K562 (cell line): Measurements from ENCODE around the gene ARHGAP4. TPM values are rescaled to one million over a fixed set of nuclear protein-coding genes. Genes with fewer than 3 reads are reported as not detected.

Source experiments
- ATAC-seq: fragments of 200-7000 bp; cut with Tn5 transposase; 3 replicates; pipeline ENCODE4 v1.9.1; 2020; ENCODE audit warnings: moderate library complexity
- Bru-seq: library from RNA; stranded (reverse); fragments of 400-500 nt; gene quantifications from one replicate; lab custom pipeline; 2021; lab: Mats Ljungman, UMichigan
- BruChase-seq, 2 experiments: library from RNA; stranded (reverse); fragments of 400-500 nt; gene quantifications; one replicate each; lab custom pipeline; 2021; lab: Mats Ljungman, UMichigan
- BruUV-seq: library from RNA; stranded (reverse); fragments of 400-500 nt; replicated peaks from 2 replicates; lab custom pipeline; 2021; lab: Mats Ljungman, UMichigan
- CTCF ChIA-PET: fragments of 300-600 bp; formaldehyde crosslinking; extraction: SDS; loops from one replicate; lab custom pipeline; 2021; ENCODE audit warnings: low intra/inter-chr PET ratio; lab: Yijun Ruan, JAX
- POLR2A ChIA-PET: fragments of 300-600, 350-650 bp; sonication (Branson Sonifier 250); formaldehyde crosslinking; extraction: SDS; loops from one replicate; lab custom pipeline; 2021; ENCODE audit warnings: antibody characterized with exemption, inconsistent platforms; lab: Yijun Ruan, JAX
- DNase-seq, 4 experiments: peaks; one replicate each; pipeline versions ENCODE4 v3.0.0 to v3.0.0-alpha.2; 2011 to 2018; ENCODE audit warnings: low spot score in 3 of 4, mixed read lengths in 3 of 4; ENCODE audit errors: extremely low read depth in 1 of 4
- FAIRE-seq: peaks from 2 replicates; lab custom pipeline; 2011; peaks lifted over from hg19 to GRCh38; lab: Jason Lieb, UNC
- H2AFZ ChIP-seq: 2 replicates; pipeline ENCODE4 v1.6.0; 2011; ENCODE audit warnings: low read depth, low read length, control low read depth, inconsistent platforms
- H3K27ac ChIP-seq: fragments of 200-600 bp; 3 replicates; pipeline ENCODE4 v1.8.0; 2011; ENCODE audit warnings: low read depth, mild to moderate bottlenecking, control low read depth, inconsistent platforms, low read length, moderate library complexity, mixed read lengths; ENCODE audit errors: extremely low read depth
- H3K27me3 ChIP-seq, 2 experiments: fragments of 300-600 bp in 1 of 2; 2 replicates in 1 of 2; 3 replicates in 1 of 2; pipeline versions ENCODE4 v1.6.0 to v1.8.0; 2011; ENCODE audit warnings: inconsistent platforms in 2 of 2, low read length in 2 of 2, mild to moderate bottlenecking in 1 of 2, mixed read lengths in 1 of 2, moderate library complexity in 1 of 2; ENCODE audit not compliant: control insufficient read depth in 2 of 2, insufficient read depth in 2 of 2
- H3K36me3 ChIP-seq: fragments of 300-600 bp; 3 replicates; pipeline ENCODE4 v1.8.0; 2011; ENCODE audit warnings: mild to moderate bottlenecking, low read length, inconsistent platforms; ENCODE audit not compliant: control insufficient read depth, insufficient read depth
- H3K4me1 ChIP-seq, 2 experiments: fragments of 200-600 bp in 1 of 2; replicated peaks in 1 of 2; 2 replicates in 1 of 2; 3 replicates in 1 of 2; pipeline versions ENCODE4 v1.5.1 to v1.8.0; 2011; ENCODE audit warnings: inconsistent platforms in 2 of 2, low read length in 2 of 2, mild to moderate bottlenecking in 1 of 2, mixed read lengths in 1 of 2, moderate library complexity in 1 of 2; ENCODE audit not compliant: control insufficient read depth in 2 of 2, insufficient read depth in 2 of 2
- H3K4me2 ChIP-seq: 2 replicates; pipeline ENCODE4 v1.6.1; 2011; ENCODE audit warnings: low read length, control low read depth, inconsistent platforms, mixed read lengths; ENCODE audit not compliant: insufficient read depth
- H3K4me3 ChIP-seq: fragments of 200-600 bp; sonication (generic), shearing (Covaris generic); 2 replicates; pipeline ENCODE4 v1.5.1; 2016; ENCODE audit warnings: control low read depth, inconsistent platforms
- H3K79me2 ChIP-seq: fragments of 200-600 bp; 3 replicates; pipeline ENCODE4 v1.8.0; 2011; ENCODE audit warnings: low read length, inconsistent platforms; ENCODE audit not compliant: control insufficient read depth, insufficient read depth
- H3K9ac ChIP-seq, 2 experiments: 2 replicates each; pipeline versions ENCODE4 v1.6.0 to v1.6.1; 2011; ENCODE audit warnings: low read depth in 2 of 2, low read length in 2 of 2, control low read depth in 1 of 2, inconsistent platforms in 1 of 2, mild to moderate bottlenecking in 1 of 2, mixed read lengths in 1 of 2; ENCODE audit not compliant: insufficient read depth in 1 of 2
- H3K9me1 ChIP-seq: one replicate; pipeline ENCODE4 v1.6.0; 2011; ENCODE audit warnings: inconsistent platforms, mild to moderate bottlenecking, low read length, moderate library complexity; ENCODE audit not compliant: control insufficient read depth, insufficient read depth
- H3K9me3 ChIP-seq: replicated peaks from 2 replicates; pipeline ENCODE4 v1.5.1; 2011; ENCODE audit warnings: low read depth, low read length, inconsistent platforms; ENCODE audit not compliant: control insufficient read depth, insufficient read depth
- H4K20me1 ChIP-seq: replicated peaks from 2 replicates; pipeline ENCODE4 v1.6.1; 2011; ENCODE audit warnings: low read length, inconsistent platforms, mixed read lengths; ENCODE audit not compliant: control insufficient read depth, insufficient read depth
- BRF1 ChIP-seq: IDR thresholded peaks from 3 replicates; pipeline ENCODE4 v1.6.1; 2011; ENCODE audit warnings: borderline replicate concordance, mild to moderate bottlenecking; ENCODE audit not compliant: insufficient read length; ENCODE audit errors: extremely low read depth
- E2F6 ChIP-seq, 2 experiments: IDR thresholded peaks; 2 replicates each; pipeline ENCODE4 v1.6.1; 2011; ENCODE audit warnings: borderline replicate concordance in 1 of 2, control low read depth in 1 of 2, low read depth in 1 of 2, low read length in 1 of 2, mild to moderate bottlenecking in 1 of 2, mixed read lengths in 1 of 2, moderate library complexity in 1 of 2; ENCODE audit not compliant: insufficient read depth in 1 of 2, insufficient read length in 1 of 2, poor library complexity in 1 of 2, severe bottlenecking in 1 of 2; ENCODE audit errors: extremely low read depth in 1 of 2
- EP400 ChIP-seq: fragments of 450-650 bp; IDR thresholded peaks from 2 replicates; pipeline ENCODE4 v1.6.1; 2017; ENCODE audit warnings: antibody characterized with exemption, mild to moderate bottlenecking, moderate library complexity
- PHB ChIP-seq: fragments of 250-450 bp; sonication (Bioruptor Pico); IDR thresholded peaks from 2 replicates; pipeline ENCODE4 v1.5.0; 2021
- TOE1 ChIP-seq, 2 experiments: fragments of 450-650 bp in 1 of 2; sonication (generic) in 1 of 2; formaldehyde crosslinking in 1 of 2; IDR thresholded peaks; 2 replicates each; pipeline versions ENCODE4 v1.7.1 to v1.8.0; 2016 to 2022; ENCODE audit warnings: borderline replicate concordance in 2 of 2, mild to moderate bottlenecking in 2 of 2, antibody characterized with exemption in 1 of 2, inconsistent platforms in 1 of 2, low read depth in 1 of 2, missing genetic modification reagents in 1 of 2, moderate library complexity in 1 of 2
- ZKSCAN8 ChIP-seq: fragments of 200-800 bp; sonication (Bioruptor generic); IDR thresholded peaks from 2 replicates; pipeline ENCODE4 v1.6.1; 2016; ENCODE audit warnings: missing genetic modification characterization, missing compliant biosample characterization
- WGBS: fragments of 100-300 bp; shearing (Covaris generic); methylation state at CpG from one replicate; pipeline ENCODE4 v1.1.6; 2016; ENCODE audit warnings: low coverage, mixed read lengths; ENCODE audit not compliant: insufficient coverage; ENCODE audit errors: missing lambda C conversion rate; 5-methylcytosine and 5-hydroxymethylcytosine counted together
- in situ Hi-C: fragments of 300-500 bp; cut with MboI; formaldehyde crosslinking; loops from 4 replicates; pipeline ENCODE4 v1.15.0; 2018; ENCODE audit warnings: inconsistent platforms, mixed read lengths
- intact Hi-C: fragments of 100-400 bp; cut with micrococcal nuclease; formaldehyde crosslinking; loops from 2 replicates; pipeline ENCODE4 v1.14.2; 2022
- long read RNA-seq, 3 experiments: library from polyadenylated mRNA in 2 of 3; library from RNA in 1 of 3; unstranded in 2 of 3; stranded (forward) in 1 of 3; transcript quantifications; one replicate each; pipeline ENCODE4 v2.0.0, GENCODE V29; 2019 to 2022
- polyA minus RNA-seq, 3 experiments: library from RNA; depleted of rRNA, polyadenylated mRNA; stranded (reverse); fragments of >200 nt; gene quantifications; 2 replicates each; pipeline ENCODE4 v1.2.3, GENCODE V29; 2011
- polyA plus RNA-seq, 8 experiments: library from polyadenylated mRNA; depleted of rRNA in 4 of 8; stranded (reverse) in 5 of 8; unstranded in 3 of 8; fragments of >200 nt; fragmentation: Nextera tagmentation in 2 of 8; fragmentation: Illumina TruSeq in 1 of 8; extraction: Ambion mirVana in 2 of 8; extraction: Trizol in 1 of 8; gene quantifications; 2 replicates each; pipeline versions ENCODE4 v1.2.1 to v1.2.3, GENCODE V29; 2011 to 2014; ENCODE audit warnings: inconsistent platforms in 1 of 8, missing spikeins in 1 of 8
- total RNA-seq, 7 experiments: library from RNA; depleted of rRNA in 6 of 7; stranded (reverse); fragments of >200 nt in 6 of 7; fragmentation: Illumina TruSeq in 2 of 7; extraction: Trizol in 2 of 7; gene quantifications; 2 replicates each; pipeline versions ENCODE4 v1.2.1 to v1.2.3, GENCODE V29; 2011 to 2021; ENCODE audit warnings: low replicate concordance in 1 of 7
- TF ChIP-seq, protein P1 (sequence below), 3 experiments: IDR thresholded peaks in 2 of 3; conservative IDR thresholded peaks in 1 of 3; 2 replicates each; pipeline ENCODE4 v1.5.1; 2011 to 2012; ENCODE audit warnings: low read length in 3 of 3, mild to moderate bottlenecking in 3 of 3, control low read depth in 2 of 3, improper control_type of control experiment in 1 of 3, inconsistent platforms in 1 of 3, low read depth in 1 of 3, mixed read lengths in 1 of 3, moderate library complexity in 1 of 3; ENCODE audit not compliant: insufficient read depth in 2 of 3
- TF ChIP-seq, protein P2 (sequence below): fragments of 450-650 bp; formaldehyde crosslinking; IDR thresholded peaks from 2 replicates; pipeline ENCODE4 v1.4.0; 2022; ENCODE audit warnings: missing genetic modification characterization

ARHGAP4 gene
- total RNA-seq (2011; cell fraction: chromatin; rRNA removed; ENCODE audit: low replicate concordance) = 54.8 and 157 TPM in 2 replicates
- total RNA-seq (2011; cell fraction: nucleolus; rRNA removed) = 105 and 155 TPM in 2 replicates
- 55.0 and 81.2 TPM in 2 replicates for total RNA-seq (2011; cell fraction: nucleoplasm; rRNA removed)
- total RNA-seq (2014; rRNA removed) (52.7 and 81.2 TPM in 2 replicates), total RNA-seq (2014; rRNA removed; fragmentation: Illumina TruSeq; extraction: Trizol) (3.1 and 5.5 TPM in 2 replicates), total RNA-seq (2015; rRNA removed; fragmentation: Illumina TruSeq; extraction: Trizol) (32.7 and 36.8 TPM in 2 replicates), total RNA-seq (2021) (70.5 and 81.8 TPM in 2 replicates), polyA plus RNA-seq (2011; rRNA removed) (9.6 and 29.7 TPM in 2 replicates), polyA plus RNA-seq (2014; fragmentation: Illumina TruSeq; extraction: Trizol) (13.5 and 40.2 TPM in 2 replicates), polyA plus RNA-seq (2014; fragmentation: Nextera tagmentation; extraction: Ambion mirVana) (1 to 10 TPM in 1 of 2 experiments, under 1 TPM in 1; 0.30 to 1.7 TPM), polyA plus RNA-seq (2014; rRNA removed) (63.7 and 77.8 TPM in 2 replicates), polyA minus RNA-seq (2011; rRNA and poly(A)+ RNA removed) (3.6 and 6.7 TPM in 2 replicates), Bru-seq, nascent RNA (percentile 66 among the genes with signal in this experiment), BruChase-seq, experiment 1, labeled RNA remaining after a 2-hour chase (percentile 54 among the genes with signal in this experiment), BruChase-seq, experiment 2, labeled RNA remaining after a 6-hour chase (percentile 55 among the genes with signal in this experiment)
- 21.0 and 26.6 TPM in 2 replicates for polyA plus RNA-seq (2011; cell fraction: cytosol; rRNA removed)
- 174 and 259 TPM in 2 replicates for polyA plus RNA-seq (2011; cell fraction: nucleus; rRNA removed)
- 59.1 and 135 TPM in 2 replicates for polyA plus RNA-seq (2012)
- polyA minus RNA-seq (2011; cell fraction: cytosol; rRNA and poly(A)+ RNA removed) = 13.5 and 33.9 TPM in 2 replicates
- polyA minus RNA-seq (2011; cell fraction: nucleus; rRNA and poly(A)+ RNA removed) = 26.9 and 53.0 TPM in 2 replicates
- long read RNA-seq, experiment 1, transcript ARHGAP4-201 (22 exons, 3,235 nt) = major isoform, 18 of 55 reads
- long read RNA-seq, experiment 1, partial matches to known transcripts = 16 of 55 reads
- long read RNA-seq, experiment 1, other reads (novel, unspliced or antisense) = 18 of 55 reads
- long read RNA-seq, experiment 2, transcript ARHGAP4-201 (22 exons, 3,235 nt) = major isoform, 10 of 54 reads
- long read RNA-seq, experiment 2, partial matches to known transcripts = 21 of 54 reads
- long read RNA-seq, experiment 2, other reads (novel, unspliced or antisense) = 20 of 54 reads
- long read RNA-seq, experiment 3, transcript ARHGAP4-201 (22 exons, 3,235 nt) = major isoform, 8 of 12 reads
- long read RNA-seq, experiment 3, partial matches to known transcripts = 1 of 12 reads
- long read RNA-seq, experiment 3, other reads (novel, unspliced or antisense) = 2 of 12 reads

- in situ Hi-C loops (no loop called here), intact Hi-C loops (loop anchor here (5.0 kb wide), 1 partner anchor 159 kb away; no protein-coding TSS in a partner anchor)
- Histone ChIP-seq H3K9me1 (no peaks in the 10 kb centered on the region), H4K20me1 (no peaks in the 10 kb centered on the region), H3K4me2 (peak within 1 kb of the TSS; percentile 97), H3K27me3 (no peaks in the 10 kb centered on the region), H3K9me3 (no peaks in the 10 kb centered on the region), H3K27ac (peak within 1 kb of the TSS; percentile 98), H3K36me3 (peaks cover 26% of the 10 kb centered on the region), H3K4me3 (peak within 1 kb of the TSS; percentile 58), H2AFZ (peak within 1 kb of the TSS; percentile 74), H3K4me1 (peaks cover 27 to 70% of the 10 kb centered on the region in 2 experiments; a peak in 4 of 5 replicates), H3K9ac (peak within 1 kb of the TSS; percentile 93 to 96), H3K79me2 (peaks cover 47% of the 10 kb centered on the region)
- TSS peak; percentile 100 for BruUV-seq
- ChIA-PET POLR2A (interaction anchor here (0.6 to 2.3 kb wide), 18 partner anchors 8 to 486 kb away, joined by 3 to 9 read pairs (median 4); partner anchors contain the start of genes IDH3G, NAA10, RENBP and SSR4), CTCF (no interaction called here)
- DNase-seq (peak; percentile 69 to 76 (median 73)), FAIRE-seq (no peak), ATAC-seq (peak; percentile 19)
- 2% methylated on average over 18 of the region's 59 CpGs for WGBS
- no peak for TF ChIP-seq ZKSCAN8 (CRISPR knock-in tag)
- TF ChIP-seq TOE1 (IDR thresholded peaks at IDR 0.05; ENCODE audit: borderline replicate concordance) = 0 out of 2 replicates have a peak, but pooled peaks have one; percentile 18
- TF ChIP-seq TOE1 (CRISPR knock-in tag; IDR thresholded peaks at IDR 0.05; ENCODE audit: borderline replicate concordance, low read depth) = no peak
- no peak for TF ChIP-seq EP400
- peak; percentile 91; the same call in 1 of the 2 replicates for TF ChIP-seq PHB (CRISPR knock-in tag)
- TF ChIP-seq, protein P1, sequence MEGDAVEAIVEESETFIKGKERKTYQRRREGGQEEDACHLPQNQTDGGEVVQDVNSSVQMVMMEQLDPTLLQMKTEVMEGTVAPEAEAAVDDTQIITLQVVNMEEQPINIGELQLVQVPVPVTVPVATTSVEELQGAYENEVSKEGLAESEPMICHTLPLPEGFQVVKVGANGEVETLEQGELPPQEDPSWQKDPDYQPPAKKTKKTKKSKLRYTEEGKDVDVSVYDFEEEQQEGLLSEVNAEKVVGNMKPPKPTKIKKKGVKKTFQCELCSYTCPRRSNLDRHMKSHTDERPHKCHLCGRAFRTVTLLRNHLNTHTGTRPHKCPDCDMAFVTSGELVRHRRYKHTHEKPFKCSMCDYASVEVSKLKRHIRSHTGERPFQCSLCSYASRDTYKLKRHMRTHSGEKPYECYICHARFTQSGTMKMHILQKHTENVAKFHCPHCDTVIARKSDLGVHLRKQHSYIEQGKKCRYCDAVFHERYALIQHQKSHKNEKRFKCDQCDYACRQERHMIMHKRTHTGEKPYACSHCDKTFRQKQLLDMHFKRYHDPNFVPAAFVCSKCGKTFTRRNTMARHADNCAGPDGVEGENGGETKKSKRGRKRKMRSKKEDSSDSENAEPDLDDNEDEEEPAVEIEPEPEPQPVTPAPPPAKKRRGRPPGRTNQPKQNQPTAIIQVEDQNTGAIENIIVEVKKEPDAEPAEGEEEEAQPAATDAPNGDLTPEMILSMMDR (IDR thresholded peaks at IDR 0.05 in 2 of 3, conservative IDR thresholded peaks at IDR 0.05 in 1 of 3; ENCODE audit: insufficient read depth in 2 of 3, low read depth in 1 of 3, low read length in 3 of 3) = peak in 1 of 3 experiments; percentile 7; a peak in 1 of 6 replicates
- no peak for TF ChIP-seq BRF1
- TF ChIP-seq E2F6 (IDR thresholded peaks at IDR 0.05; ENCODE audit: borderline replicate concordance in 1 of 2, extremely low read depth in 1 of 2, insufficient read depth in 1 of 2, insufficient read length in 1 of 2, low read depth in 1 of 2, low read length in 1 of 2, poor library complexity in 1 of 2, severe bottlenecking in 1 of 2) = peak; percentile 95 to 98
- TF ChIP-seq, protein P2, sequence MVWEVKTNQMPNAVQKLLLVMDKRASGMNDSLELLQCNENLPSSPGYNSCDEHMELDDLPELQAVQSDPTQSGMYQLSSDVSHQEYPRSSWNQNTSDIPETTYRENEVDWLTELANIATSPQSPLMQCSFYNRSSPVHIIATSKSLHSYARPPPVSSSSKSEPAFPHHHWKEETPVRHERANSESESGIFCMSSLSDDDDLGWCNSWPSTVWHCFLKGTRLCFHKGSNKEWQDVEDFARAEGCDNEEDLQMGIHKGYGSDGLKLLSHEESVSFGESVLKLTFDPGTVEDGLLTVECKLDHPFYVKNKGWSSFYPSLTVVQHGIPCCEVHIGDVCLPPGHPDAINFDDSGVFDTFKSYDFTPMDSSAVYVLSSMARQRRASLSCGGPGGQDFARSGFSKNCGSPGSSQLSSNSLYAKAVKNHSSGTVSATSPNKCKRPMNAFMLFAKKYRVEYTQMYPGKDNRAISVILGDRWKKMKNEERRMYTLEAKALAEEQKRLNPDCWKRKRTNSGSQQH = peak; percentile 92
Observed at GRCh38 chrX:153925739-153926551, at the start of gene ARHGAP4. ARHGAP4 (minus strand) TSS chrX:153926264; CDS start chrX:153926202, 62 bp downstream.
